AG08395 (cell line): ENCODE data around the gene OR8S1.

Experiments used
- DNase-seq: peaks from one replicate; pipeline ENCODE4 v3.0.0; 2012; ENCODE audit warnings: mixed read lengths, low spot score

Gene OR8S1

GRCh38 chr12:48556631-48557030, 31.2 kb downstream of the OR8S1 start:
- DNase-seq, result no peak

- no peak for DNase-seq
Observed at GRCh38 chr12:48557919-48558318, 32.5 kb downstream of the OR8S1 start.

- no peak for DNase-seq
Observed at GRCh38 chr12:48567731-48568130, 42.3 kb downstream of the OR8S1 start.

- no peak for DNase-seq
Observed at GRCh38 chr12:48569946-48570345, 44.5 kb downstream of the OR8S1 start, which contains the start of gene LALBA. Gene LALBA (minus strand): TSS chr12:48570046. CDS start chr12:48570020, 26 bp downstream.

- no peak for DNase-seq
Observed at GRCh38 chr12:48572326-48572725, 46.9 kb downstream of the OR8S1 start.
